ENCODE data around the gene CALCOCO1.

The CALCOCO1 gene

DNA sequence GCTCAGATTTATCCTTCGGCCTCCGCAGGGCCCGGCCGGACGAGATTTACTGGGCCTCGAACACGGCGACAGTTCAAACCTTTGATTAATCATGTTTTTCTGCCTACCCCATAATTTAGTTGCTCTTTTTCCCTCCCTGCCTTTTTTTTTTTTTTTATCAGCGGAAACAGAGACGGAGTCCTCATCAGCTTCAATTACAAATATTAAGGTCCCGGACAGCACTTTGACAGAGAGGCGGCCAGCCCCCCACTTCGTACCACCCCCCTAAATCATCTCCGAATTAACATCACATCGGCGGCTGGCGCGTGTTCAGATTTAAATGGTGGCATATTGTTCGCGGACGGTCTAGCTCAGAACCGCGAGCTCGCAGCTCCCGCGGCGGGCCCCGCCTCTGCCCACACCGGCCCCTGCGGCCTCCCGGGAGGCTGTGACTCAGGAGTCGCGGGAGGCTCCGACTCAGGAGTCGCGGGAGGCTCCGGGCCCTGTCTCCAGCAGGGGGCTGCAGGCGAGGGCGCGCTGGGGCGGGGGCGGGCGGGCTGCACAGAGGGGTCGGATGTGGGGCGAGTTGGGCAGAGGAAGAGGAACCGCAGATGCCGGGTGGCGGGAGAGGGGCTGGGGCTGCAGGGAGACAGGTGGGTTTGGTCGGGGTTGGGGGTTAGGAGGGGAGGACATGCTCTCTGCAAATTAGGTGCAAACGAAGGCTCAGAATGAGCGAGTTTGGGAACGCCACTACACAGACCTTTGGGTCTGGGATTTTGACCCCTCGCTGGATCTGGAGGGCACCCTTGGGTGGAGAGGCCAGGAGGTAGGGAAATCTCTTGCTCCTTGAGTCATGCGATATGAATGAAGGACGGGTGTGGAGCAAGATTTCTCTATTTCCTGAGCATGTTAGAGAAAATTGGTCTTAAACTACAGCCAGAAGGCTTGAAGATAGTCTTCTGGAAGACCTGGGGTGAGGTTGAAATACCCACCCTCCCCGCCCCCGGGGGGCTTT is 31.8 kb downstream of the CALCOCO1 start:
- DNase-seq (ENCODE audit: low read depth) = no peak

GRCh38 chr12:53694756-53695151 is 32.5 kb downstream of the CALCOCO1 start:
- H3K4me3 ChIP-seq (ENCODE audit: low read depth, low read length) = no peak overlapping the region
- TF ChIP-seq, protein P1, sequence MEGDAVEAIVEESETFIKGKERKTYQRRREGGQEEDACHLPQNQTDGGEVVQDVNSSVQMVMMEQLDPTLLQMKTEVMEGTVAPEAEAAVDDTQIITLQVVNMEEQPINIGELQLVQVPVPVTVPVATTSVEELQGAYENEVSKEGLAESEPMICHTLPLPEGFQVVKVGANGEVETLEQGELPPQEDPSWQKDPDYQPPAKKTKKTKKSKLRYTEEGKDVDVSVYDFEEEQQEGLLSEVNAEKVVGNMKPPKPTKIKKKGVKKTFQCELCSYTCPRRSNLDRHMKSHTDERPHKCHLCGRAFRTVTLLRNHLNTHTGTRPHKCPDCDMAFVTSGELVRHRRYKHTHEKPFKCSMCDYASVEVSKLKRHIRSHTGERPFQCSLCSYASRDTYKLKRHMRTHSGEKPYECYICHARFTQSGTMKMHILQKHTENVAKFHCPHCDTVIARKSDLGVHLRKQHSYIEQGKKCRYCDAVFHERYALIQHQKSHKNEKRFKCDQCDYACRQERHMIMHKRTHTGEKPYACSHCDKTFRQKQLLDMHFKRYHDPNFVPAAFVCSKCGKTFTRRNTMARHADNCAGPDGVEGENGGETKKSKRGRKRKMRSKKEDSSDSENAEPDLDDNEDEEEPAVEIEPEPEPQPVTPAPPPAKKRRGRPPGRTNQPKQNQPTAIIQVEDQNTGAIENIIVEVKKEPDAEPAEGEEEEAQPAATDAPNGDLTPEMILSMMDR (IDR thresholded peaks at IDR 0.05; ENCODE audit: control insufficient read depth, extremely low read depth, insufficient read depth) = no peak
- DNase-seq (ENCODE audit: low read depth) = no peak

More for the DNA sequence above, 31.8 kb downstream of the CALCOCO1 start:
- H3K4me3 ChIP-seq (ENCODE audit: low read depth, low read length) = no peak overlapping the region
- TF ChIP-seq, protein P1 (IDR thresholded peaks at IDR 0.05; ENCODE audit: control insufficient read depth, extremely low read depth, insufficient read depth) = no peak

GRCh38 chr12:53688134-53688533 is 39.1 kb downstream of the CALCOCO1 start:
- H3K4me3 ChIP-seq (ENCODE audit: low read depth, low read length) = no peak overlapping the region
- TF ChIP-seq, protein P1 (IDR thresholded peaks at IDR 0.05; ENCODE audit: control insufficient read depth, extremely low read depth, insufficient read depth) = no peak
- DNase-seq (ENCODE audit: low read depth) = no peak

- no peak overlapping the region for H3K4me3 ChIP-seq (ENCODE audit: low read depth, low read length)
- TF ChIP-seq, protein P1 (IDR thresholded peaks at IDR 0.05; ENCODE audit: control insufficient read depth, extremely low read depth, insufficient read depth) = no peak
- no peak for DNase-seq (ENCODE audit: low read depth)
Observed at GRCh38 chr12:53686436-53686835, 40.8 kb downstream of the CALCOCO1 start.

DNA sequence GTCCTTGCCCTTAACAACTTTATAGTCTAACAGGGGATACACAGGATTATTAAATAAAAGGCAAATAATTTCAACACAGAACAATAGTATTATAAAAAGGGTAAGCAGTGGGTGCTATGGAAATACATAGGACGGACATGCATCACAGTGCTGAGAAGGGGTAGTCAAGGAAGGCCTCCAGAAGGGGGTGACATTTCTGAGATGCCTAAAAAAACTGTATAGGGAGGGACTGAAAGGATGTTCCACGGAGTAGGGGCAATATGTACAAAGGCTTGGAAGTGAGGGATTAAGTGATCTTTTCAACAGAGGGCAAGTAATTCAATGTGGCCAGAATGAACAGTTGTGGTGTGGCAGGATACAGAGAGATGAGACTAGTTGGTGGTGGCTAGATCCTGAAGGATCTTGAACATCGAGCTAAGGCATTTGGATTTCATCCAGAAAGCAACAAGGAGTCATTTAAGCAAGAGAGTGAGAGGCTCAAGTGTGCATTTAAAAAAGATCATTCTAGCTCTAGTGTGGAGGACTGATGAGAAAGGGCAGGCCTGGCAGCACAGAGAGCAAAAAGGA is 42.5 kb downstream of the CALCOCO1 start:
- no peak overlapping the region for H3K4me3 ChIP-seq (ENCODE audit: low read depth, low read length)
- TF ChIP-seq, protein P1 (IDR thresholded peaks at IDR 0.05; ENCODE audit: control insufficient read depth, extremely low read depth, insufficient read depth) = no peak
- DNase-seq (ENCODE audit: low read depth) = no peak

DNA sequence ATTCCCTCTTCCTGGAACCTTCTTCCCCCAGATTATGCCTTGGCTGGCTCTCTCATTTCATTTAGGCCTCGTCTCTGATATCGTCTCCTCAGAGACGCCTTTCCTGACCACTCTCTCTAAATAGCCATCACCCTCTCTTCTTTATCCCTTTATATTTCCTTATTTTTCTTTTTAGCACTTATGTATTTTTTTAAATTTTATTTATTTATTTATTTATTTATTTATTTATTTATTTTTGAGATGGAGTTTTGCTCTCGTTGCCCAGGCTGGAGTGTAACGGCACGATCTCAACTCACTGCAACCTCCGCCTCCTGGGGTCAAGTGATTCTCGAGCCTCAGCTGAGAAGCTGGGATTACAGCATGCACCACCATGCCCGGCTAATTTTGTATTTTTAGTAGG is 43.3 kb downstream of the CALCOCO1 start:
- H3K4me3 ChIP-seq (ENCODE audit: low read depth, low read length) = no peak overlapping the region
- no peak for DNase-seq (ENCODE audit: low read depth)
- TF ChIP-seq, protein P1 (IDR thresholded peaks at IDR 0.05; ENCODE audit: control insufficient read depth, extremely low read depth, insufficient read depth) = no peak
